Measurements from ENCODE around the gene BTNL3.
"Not testable (repeated sequence)": the region's sequence is repeated elsewhere in the genome, so short reads cannot be mapped to it uniquely, and the experiment has no call there.

Gene BTNL3, protein sequence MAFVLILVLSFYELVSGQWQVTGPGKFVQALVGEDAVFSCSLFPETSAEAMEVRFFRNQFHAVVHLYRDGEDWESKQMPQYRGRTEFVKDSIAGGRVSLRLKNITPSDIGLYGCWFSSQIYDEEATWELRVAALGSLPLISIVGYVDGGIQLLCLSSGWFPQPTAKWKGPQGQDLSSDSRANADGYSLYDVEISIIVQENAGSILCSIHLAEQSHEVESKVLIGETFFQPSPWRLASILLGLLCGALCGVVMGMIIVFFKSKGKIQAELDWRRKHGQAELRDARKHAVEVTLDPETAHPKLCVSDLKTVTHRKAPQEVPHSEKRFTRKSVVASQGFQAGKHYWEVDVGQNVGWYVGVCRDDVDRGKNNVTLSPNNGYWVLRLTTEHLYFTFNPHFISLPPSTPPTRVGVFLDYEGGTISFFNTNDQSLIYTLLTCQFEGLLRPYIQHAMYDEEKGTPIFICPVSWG
- 0 to 0.88 (median 0) reads per million in 17 experiments for total RNA-seq

DNA sequence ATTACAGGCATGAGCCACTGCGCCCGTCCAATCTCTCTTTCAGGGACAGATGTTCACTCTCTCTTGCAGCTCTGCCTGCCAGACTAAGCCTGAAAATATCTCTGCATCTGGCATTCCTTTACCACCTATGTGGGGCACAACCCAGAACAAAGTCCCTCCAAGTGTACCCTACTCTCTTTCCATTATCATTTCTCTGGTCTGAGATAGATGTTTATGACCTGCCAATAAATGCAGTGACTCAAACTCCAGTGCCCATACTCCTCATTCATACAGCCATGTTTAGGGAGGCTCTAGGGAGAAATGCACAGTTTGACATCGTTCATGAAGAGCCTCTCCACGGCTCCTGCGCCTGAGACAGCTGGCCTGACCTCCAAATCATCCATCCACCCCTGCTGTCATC, at the start of gene BTNL3:
TSS of gene BTNL3 (plus strand) at position 255 of the 400 bp plus-strand sequence. CDS start 183 bp downstream, outside the sequence.
- no peak for DNase-seq

DNA sequence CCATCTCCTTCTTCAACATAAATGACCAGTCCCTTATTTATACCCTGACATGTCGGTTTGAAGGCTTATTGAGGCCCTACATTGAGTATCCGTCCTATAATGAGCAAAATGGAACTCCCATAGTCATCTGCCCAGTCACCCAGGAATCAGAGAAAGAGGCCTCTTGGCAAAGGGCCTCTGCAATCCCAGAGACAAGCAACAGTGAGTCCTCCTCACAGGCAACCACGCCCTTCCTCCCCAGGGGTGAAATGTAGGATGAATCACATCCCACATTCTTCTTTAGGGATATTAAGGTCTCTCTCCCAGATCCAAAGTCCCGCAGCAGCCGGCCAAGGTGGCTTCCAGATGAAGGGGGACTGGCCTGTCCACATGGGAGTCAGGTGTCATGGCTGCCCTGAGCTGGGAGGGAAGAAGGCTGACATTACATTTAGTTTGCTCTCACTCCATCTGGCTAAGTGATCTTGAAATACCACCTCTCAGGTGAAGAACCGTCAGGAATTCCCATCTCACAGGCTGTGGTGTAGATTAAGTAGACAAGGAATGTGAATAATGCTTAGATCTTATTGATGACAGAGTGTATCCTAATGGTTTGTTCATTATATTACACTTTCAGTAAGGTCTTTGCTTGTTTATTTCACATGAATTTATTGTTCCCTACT, 38.2 kb upstream of the BTNL3 start:
- DNase-seq = no peak

DNA sequence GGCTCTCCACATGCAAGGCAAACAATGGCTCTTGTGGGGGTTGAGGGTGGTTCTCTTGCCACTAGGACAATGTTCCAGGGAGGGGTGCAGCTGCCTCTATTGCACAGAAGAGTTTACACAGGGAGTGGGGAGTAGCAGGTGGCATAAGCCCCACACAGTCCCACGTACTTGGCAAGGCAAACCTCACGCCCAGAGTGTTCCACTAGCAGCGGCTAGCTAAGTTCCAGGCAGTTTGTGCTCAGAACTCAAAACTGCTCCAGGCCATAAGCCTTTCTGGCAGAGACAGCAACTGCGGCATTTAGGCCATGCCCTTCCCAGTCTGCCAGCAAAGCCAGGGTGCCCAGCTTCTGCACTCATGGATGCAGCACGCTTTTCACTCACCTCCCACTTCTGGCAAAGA, 29.0 kb upstream of the BTNL3 start:
- DNase-seq = no peak

DNA sequence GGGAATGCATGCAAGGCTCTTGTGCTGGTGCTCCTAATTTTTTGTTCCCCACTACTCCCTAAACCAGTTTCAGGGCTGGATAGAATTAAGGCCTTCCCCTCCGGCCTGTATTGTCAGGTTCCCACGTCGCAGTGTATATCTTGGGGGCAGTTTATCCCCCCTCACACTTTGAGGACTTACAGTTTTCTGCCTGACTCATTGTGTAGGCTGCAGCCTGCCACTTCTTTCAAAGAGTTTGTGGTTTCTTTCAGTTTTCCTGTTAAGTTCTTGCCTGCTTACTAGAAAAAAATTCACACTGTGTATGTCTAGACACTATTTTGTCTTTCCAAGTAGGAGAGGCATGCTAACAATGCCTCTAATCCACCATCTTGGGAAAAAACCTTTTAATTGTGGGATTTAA, 28.4 kb upstream of the BTNL3 start:
- DNase-seq = no peak

DNA sequence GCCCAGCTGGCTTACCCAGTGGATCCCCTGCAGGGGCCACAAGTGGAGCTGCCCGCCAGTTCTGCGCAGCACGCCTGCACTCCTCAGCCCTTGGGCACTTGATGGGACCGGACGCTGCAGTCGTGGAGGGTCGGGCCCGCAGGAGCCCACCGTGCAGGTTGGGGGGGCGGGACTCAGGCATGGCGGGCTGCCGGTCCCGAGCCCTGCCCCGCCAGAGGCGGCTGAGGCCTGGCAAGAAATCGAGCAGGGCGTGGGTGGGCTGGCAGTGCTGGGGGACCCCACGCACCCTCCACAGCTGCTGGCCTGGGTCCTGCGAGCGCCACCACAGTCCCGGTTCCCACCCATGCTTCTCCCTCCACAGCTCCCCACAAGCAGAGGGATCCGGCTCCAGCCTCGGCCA, 19.2 kb upstream of the BTNL3 start:
- no peak for DNase-seq

DNA sequence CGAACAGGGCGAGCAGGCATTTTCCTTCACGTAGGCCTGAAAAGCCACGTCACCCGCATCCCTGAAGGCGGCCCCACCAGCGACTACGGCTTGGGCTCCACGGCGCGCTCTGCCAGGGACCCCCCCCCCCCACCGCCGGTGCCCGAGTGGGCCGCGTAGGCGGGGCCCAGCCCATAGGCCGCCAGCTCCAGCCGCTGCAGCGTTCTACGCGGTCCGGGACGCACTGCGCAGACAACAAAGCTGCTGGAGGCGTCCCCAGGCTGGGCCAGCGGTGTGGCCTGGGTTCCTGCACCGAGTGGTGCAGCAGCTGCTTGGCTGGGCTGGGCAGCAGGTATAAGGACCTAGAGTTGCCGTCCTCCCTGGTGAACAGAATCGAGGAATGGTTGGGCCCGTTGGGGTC, 18.3 kb upstream of the BTNL3 start:
- no peak for DNase-seq

DNA sequence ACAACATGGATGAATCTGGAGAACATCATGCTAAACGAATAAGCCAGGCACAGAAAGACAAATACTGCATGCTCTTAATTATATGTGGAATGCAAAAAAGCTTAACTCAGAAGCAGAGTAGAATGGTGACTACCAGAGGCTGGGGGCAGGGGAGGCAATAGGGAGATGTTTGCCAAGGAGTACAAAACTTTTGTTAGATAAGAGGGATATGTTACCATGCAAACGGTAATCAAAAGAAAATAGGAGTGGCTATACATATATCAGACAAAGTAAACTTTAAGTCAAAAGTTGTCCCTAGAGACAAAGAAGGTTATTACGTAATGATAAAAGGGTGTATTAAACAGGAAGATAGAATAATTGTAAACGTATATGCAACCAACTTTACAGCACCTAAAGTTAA, 17.8 kb upstream of the BTNL3 start:
- DNase-seq = no peak

DNA sequence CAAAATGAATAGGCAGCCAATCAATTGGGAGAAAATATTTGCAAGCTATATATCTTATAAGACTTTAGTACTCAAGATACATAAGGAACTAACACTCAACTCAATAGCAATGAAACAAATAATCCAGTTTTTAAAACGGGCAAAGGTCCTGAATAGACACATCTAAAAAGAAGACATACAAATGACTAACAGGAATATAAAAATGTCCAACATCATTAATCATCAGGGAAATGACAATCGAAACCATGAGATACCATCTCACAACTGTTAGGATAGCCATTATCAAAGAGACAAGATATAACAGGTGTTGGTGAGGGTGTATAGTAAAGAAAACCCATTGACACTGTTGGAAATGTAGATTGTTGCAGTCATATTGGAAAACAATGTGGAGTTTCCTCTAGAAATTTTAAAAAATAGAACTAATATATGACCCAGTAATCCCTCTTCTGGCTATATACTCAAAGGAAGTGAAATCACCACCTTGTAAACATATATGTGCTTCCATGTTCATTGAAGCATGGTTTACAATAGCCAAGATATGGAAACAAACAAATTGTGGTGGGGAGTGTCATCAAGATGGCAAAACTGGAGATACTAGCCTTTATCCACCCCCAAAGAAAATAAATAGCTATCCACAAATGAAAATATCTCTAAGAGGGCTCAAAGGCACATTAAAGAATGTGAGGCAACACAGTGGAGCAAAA, 13.9 kb upstream of the BTNL3 start:
- no peak for DNase-seq

DNA sequence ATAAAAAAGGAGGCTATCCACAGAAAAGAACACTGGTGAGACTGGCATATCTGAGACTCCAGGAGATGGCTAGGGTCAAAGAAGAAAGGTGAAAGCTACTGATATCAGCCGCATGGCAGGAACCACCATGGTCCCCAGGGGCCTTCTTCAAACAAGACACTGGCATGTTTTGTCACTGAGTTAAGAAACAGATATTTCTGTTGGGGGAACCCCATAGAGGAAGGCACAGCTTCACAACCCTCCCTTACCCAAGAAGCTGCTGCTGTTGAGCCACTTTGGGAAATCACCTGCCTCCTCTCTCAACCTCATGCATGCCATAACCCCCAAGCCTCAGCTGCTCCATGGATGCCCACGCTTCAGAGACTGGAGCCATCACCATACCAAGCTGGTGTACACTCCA, 13.3 kb upstream of the BTNL3 start:
- no peak for DNase-seq

DNA sequence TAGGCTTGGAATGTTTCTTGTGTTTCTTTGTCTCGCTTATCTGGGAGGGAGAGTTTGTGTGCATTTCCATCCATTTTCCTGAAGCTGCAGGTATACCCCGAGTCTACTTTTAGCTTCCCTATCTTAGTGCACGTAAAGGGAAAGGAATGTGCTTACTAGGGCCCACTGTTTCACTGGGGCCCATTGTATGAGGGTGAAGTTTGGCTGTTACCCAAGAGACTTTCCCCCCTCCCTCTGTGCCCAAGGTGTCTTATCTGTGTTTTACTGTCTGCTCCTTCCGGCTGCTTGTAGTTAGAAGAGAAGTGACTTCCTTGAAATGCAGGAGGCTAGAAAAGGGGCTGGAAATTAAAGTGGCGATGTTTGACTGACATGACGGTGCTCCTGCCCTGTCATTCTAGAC, 12.1 kb upstream of the BTNL3 start:
- DNase-seq = no peak

DNA sequence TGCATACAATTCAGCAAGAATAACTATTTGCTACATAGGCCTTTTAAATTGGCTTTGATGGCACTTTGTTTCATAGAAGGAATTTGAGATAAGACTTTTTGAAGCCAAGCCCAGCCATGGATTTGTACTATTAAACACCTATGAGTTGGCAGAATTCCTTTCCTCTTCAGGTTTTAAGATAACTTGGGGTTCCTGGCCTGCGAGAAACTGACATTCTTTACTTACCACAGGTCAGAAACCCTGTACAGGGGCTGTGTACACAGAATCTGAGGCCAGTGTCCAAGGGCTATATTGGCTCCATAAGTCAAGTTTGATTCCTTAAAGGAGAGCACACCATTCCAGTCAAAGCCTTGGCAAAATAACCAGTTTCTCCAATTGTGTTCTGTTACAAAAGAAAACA, 10.8 kb upstream of the BTNL3 start:
- DNase-seq = no peak

DNA sequence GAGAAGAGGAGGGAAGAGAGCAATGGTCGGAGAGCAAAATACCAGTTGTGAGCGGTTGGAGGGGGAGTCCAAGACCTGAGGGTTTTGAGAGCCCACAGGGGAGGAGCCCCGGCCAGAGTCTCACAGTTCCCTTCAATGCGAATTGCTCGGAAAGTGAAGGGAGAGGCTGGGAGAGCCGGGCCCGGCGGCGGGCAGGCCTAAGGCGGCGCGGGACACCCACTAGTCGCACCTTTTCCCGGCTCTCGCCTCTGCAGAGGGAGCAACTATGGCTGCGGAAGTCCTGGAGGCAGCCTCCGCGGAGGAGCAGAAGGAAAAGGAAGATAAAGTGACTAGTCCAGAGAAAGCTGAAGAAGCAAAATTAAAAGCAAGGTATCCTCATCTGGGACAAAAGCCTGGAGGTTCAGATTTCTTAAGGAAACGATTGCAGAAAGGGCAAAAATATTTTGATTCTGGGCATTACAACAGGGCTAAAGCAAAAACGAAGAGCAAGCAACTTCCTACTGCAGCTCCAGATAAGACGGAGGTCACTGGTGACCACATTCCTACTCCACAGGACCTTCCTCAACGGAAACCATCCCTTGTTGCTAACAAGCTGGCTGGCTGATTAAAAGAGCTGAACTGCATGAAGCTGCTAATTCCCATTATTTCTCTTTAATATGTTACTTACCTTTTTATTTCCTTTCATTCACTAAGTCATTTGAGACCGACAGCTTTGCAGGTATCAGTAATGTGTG, 6.5 kb upstream of the BTNL3 start:
- DNase-seq = no peak

DNA sequence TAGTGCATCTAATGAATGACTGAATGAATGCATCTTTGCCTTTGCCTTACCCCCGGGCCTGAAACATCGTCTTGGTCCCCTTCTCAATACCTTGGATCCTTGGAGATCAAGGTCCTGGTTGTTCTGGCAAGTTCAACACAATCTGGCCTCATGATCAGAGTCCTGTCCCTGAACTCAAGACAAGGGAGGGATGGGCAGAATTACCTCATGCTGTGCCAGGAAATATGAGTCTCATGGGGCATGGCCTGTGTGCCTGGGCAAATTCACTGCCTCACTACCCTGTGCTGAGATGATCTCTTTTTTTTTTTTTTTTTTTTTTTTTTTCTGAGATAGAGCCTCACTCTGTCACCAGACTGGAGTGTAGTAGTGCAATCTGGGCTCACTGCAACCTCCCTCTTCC, 630 bp upstream of the BTNL3 start:
- DNase-seq = no peak

DNA sequence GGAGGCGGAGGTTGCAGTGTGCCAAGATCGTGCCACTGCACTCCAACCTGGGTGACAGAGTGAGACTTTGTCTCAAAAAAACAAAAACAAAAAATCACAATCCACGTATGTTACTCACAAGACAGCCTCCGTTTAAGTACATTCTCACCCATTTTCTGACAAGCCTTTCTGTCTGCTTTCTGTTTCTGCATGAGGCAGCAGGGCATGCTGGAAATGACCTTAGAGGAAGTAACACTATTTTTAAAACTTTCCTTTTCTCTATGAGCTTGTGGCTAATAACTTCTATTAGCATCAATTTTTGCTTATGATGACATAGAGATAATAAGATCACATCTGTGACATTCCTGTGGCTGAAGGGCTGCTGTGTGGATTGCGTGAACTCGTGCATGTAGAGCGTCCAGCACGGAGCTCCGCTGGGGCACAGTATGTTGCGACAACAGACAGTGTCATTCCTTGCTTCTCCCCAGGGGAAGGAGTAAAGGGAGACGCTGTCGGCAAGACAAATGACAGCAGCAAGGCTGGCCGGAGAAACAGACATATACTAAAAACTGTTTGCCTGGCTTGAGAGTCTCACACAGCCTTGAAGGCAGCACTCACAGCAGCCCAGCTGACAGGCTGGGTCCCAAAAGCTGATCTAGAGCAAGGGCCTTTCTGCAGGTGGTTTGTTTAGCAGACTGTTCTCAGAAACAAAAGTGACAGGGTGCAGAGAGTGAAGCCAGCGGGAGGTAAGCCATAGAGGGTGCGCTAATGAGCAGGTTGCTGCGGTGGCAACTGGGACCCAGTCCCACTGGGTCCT, 1.6 kb downstream of the BTNL3 start:
- no peak for DNase-seq

DNA sequence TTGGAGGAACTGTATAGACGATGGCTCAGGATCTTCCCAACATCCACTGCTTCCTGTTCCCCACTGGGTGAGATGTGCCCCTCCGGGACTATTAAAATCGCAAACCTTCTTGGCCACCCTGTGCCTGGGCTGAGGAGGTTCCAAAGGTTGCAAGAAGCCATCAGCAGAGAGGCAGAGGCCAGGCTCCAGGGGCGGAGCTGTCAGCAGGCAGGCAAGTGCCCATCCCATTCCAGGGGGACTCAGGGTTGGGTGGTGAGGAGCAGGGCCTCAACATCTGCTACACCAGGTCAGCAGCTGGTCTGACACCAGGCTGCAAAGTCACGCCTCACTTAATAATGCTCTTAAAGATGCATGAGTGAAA, 2.2 kb downstream of the BTNL3 start:
- no peak for DNase-seq

DNA sequence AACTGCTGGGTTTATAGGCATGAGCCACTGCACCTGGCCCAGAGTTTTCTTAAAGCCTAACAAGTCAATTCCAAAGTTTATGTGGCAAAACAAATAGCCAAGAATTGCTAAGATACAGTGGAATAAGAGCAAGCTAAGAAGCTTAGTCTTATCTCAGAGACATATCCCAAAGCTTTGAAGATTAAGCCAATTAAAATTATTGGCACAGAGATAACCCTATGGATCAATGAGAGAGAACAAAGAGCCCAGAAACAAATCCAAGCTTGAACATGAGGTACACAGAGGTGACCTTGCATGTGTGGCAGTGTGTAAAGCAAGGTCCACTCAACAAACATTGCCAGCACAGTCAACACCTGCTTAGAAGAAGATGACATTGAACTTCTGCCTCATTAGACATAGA, 13.3 kb downstream of the BTNL3 start:
- no peak for DNase-seq

DNA sequence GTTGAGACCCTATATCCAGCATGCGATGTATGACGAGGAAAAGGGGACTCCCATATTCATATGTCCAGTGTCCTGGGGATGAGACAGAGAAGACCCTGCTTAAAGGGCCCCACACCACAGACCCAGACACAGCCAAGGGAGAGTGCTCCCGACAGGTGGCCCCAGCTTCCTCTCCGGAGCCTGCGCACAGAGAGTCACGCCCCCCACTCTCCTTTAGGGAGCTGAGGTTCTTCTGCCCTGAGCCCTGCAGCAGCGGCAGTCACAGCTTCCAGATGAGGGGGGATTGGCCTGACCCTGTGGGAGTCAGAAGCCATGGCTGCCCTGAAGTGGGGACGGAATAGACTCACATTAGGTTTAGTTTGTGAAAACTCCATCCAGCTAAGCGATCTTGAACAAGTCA, 17.1 kb downstream of the BTNL3 start:
- no peak for DNase-seq

DNA sequence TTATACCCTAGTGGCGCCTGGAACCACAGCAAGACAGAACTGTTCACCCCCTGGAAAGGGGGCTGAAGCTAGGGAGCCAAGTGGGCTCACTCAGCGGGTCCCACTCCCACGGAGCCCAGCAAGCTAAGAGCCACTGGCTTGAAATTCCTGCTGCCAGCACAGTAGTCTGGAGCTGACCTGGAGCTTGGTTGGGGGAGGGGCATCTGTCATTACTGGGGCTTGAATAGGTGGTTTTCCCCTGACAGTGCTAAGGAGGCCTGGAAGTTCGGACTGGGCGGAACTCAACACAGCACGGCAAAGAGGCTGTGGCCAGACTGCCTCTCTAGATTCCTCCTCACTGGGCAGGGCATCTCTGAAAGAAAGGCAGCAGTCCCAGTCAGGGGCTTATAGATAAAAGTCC, 19.5 kb downstream of the BTNL3 start:
- DNase-seq = no peak

DNA sequence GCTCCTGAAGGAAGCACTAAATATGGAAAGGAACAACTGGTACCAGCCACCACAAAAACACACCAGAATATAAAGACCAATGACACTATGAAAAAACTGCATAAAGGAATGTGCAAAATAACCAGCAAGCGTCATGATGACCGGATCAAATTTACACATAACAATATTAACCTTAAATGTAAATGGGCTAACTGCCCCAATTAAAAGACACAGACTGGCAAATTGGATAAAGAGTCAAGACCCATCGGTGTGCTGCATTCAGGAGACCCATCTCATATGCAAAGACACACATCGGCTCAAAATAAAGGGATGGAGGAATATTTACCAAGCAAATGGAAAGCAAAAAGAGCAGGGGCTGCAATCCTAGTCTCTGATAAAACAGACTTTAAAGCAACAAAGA, 21.4 kb downstream of the BTNL3 start:
- not testable (repeated sequence) for DNase-seq

DNA sequence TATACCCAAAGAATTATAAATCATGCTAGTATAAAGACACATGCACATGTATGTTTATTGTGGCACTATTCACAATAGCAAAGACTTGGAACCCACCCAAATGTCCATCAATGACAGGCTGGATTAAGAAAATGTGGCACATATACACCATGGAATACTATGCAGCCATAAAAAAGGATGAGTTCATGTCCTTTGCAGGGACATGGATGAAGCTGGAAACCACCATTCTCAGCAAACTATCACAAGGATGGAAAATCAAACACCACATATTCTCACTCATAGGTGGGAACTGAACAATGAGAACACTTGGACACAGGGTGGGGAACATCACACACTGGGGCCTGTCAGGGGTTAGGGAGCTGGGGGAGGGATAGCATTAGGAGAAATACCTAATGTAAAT, 26.0 kb downstream of the BTNL3 start:
- not testable (repeated sequence) for DNase-seq

DNA sequence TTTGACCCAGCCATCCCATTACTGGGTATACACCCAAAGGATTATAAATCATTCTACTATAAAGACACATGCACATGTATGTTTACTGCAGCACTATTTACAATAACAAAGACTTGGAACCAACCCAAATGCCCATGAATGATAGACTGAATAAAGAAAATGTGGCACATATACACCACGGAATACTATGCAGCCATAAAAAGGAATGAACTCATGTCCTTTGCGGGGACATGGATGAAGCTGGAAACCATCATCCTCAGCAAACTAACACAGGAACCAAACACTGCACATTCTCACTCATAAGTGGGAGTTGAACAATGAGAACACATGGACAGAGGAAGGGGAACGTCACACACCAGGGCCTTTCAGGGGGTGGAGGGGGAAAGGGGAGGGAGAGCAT, 28.8 kb downstream of the BTNL3 start:
- DNase-seq = not testable (repeated sequence)

DNA sequence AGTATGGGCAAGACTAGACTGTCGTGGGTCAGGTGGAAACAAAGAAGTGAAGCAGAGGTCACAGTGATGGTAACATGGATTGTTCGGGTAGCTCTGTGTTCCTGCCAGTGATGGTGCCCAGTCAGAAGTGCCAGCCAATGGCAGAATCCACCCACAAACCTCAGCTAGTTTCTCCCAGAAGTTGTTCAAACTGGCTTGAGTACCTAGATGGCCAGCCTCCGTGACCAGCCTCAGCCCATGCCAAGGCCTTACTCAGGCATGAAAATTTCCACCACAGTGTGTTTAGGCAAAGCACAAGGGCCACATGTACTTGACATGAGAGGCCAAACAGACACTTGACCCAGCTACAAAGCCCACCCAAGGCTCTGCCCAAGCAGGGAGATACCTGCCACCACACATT, 32.0 kb downstream of the BTNL3 start:
- DNase-seq = no peak

All from suppressor macrophage (primary cell).